Transverse colon (tissue), 4 donors: ENCODE measurements around the gene CHD6. TPM values are rescaled to one million over a fixed set of nuclear protein-coding genes. Genes with fewer than 3 reads are reported as not detected.
A peak's percentile ranks its signal among the peaks of the same experiment; 100 is the strongest.

ENCODE experiments used
- DNase-seq: peaks from one replicate; pipeline ENCODE4 v3.0.0-alpha.2; 2019
- H3K27ac ChIP-seq, 4 donors: fragments of 200-600 bp; sonication (generic); 2 replicates each; pipeline ENCODE4 v1.5.1; 2016 to 2018; ENCODE audit warnings: inconsistent platforms in 4 of 4
- H3K27me3 ChIP-seq: fragments of 200-600 bp; sonication (generic); 2 replicates; pipeline ENCODE4 v1.5.1; 2017; ENCODE audit warnings: inconsistent platforms
- H3K36me3 ChIP-seq, 4 donors: fragments of 200-600 bp; sonication (generic); 2 replicates each; pipeline ENCODE4 v1.5.1; 2017 to 2019; ENCODE audit warnings: inconsistent platforms in 4 of 4
- H3K4me1 ChIP-seq, 4 donors: fragments of 200-600 bp; sonication (generic); 2 replicates each; pipeline ENCODE4 v1.5.1; 2017 to 2020; ENCODE audit warnings: inconsistent platforms in 4 of 4
- H3K4me3 ChIP-seq, 4 donors: fragments of 200-600 bp; sonication (generic); 1 replicate in 1 of 4; 2 replicates in 3 of 4; pipeline versions ENCODE4 v1.5.1 to v1.6.1; 2017 to 2019; ENCODE audit warnings: inconsistent platforms in 4 of 4
- H3K9me3 ChIP-seq, 2 donors: fragments of 200-600 bp; sonication (generic); 2 replicates each; pipeline ENCODE4 v1.5.1; 2017 to 2019; ENCODE audit warnings: inconsistent platforms in 2 of 2
- EP300 ChIP-seq: sonication (generic); formaldehyde crosslinking; IDR thresholded peaks from one replicate; pipeline ENCODE4 v1.6.1; 2017; ENCODE audit warnings: antibody characterized with exemption, low read depth
- POLR2A ChIP-seq: fragments of 450-650 bp; IDR thresholded peaks from one replicate; pipeline ENCODE4 v1.6.1; 2016; ENCODE audit warnings: antibody characterized with exemption, mild to moderate bottlenecking, moderate library complexity
- POLR2AphosphoS5 ChIP-seq, 3 donors: sonication (generic); formaldehyde crosslinking; IDR thresholded peaks; one replicate each; pipeline ENCODE4 v1.6.1; 2016; ENCODE audit warnings: antibody characterized with exemption in 3 of 3
- WGBS, 2 donors: methylation state at CpG; one replicate each; pipeline ENCODE4 v1.1.5; 2018; ENCODE audit warnings: low coverage in 1 of 2; 5-methylcytosine and 5-hydroxymethylcytosine counted together
- in situ Hi-C, 4 donors: fragments of 200-750 bp; cut with MboI; loops; one replicate each; pipeline versions ENCODE4 v1.15.0 to v1.15.1; 2017; ENCODE audit warnings: low sequenced_read_pairs in 3 of 4, low pct_ligation_motif_present in 1 of 4, low pct_unique_long_range_greater_than_20kb in 1 of 4
- intact Hi-C: fragments of 100-400 bp; cut with DNase I; formaldehyde crosslinking; loops from one replicate; pipeline ENCODE4 v1.15.1; 2023; ENCODE audit warnings: low total_unique reads
- total RNA-seq, 4 donors: library from RNA; depleted of rRNA; stranded (reverse); fragments of >200 nt; gene quantifications; one replicate each; pipeline ENCODE4 v1.1.0, GENCODE V29; 2016
- TF ChIP-seq, protein P1 (sequence below), 5 experiments: fragments of 200-600 bp in 3 of 5; fragments of 450-650 bp in 2 of 5; sonication (generic) in 3 of 5; IDR thresholded peaks; 1 replicate in 2 of 5; 2 replicates in 3 of 5; pipeline ENCODE4 v1.5.1; 2016 to 2017; ENCODE audit warnings: antibody characterized with exemption in 5 of 5, inconsistent platforms in 3 of 5, mild to moderate bottlenecking in 2 of 5, moderate library complexity in 1 of 5

Gene CHD6
- total RNA-seq, 4 donors from 2014 or later, result 27.3 to 42.1 (median 27.9) TPM

DNA sequence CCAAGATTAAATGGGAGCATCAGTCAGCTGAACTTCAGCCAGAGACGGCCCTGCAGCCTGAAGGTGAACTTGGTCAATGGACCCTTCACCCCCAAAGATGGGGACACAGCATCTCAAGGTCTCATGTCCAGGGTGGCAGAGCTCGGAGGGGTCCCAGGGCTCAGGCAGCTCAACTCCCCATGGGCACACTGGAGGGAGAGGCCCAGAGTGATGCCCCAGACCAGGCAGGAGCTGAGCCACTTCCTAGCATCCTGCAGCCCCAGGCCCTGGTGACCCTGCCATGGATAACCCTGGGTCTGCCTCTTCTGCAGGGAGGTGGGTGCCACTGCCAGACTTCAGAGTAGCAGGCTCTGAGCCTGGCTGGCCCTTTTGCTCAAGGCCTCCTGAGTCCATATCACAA is 224.1 kb downstream of the CHD6 start:
- WGBS, 2 donors, result 76% methylated on average over 2 of the region's 2 CpGs; no CpG with 5 or more reads in 1 of the 2 donors
- Histone ChIP-seq H3K9me3 (no peaks in the 10 kb centered on the region), H3K27ac (no peak overlapping the region), H3K4me3 (no peak overlapping the region), H3K36me3 (no peaks in the 10 kb centered on the region), H3K27me3 (no peaks in the 10 kb centered on the region), H3K4me1 (peaks cover 0 to 26% (median 2%) of the 10 kb centered on the region in 4 donors)
- TF ChIP-seq POLR2AphosphoS5 (IDR thresholded peaks at IDR 0.05), result no peak
- no peak for TF ChIP-seq POLR2A
- no peak for TF ChIP-seq EP300
- TF ChIP-seq, protein P1, sequence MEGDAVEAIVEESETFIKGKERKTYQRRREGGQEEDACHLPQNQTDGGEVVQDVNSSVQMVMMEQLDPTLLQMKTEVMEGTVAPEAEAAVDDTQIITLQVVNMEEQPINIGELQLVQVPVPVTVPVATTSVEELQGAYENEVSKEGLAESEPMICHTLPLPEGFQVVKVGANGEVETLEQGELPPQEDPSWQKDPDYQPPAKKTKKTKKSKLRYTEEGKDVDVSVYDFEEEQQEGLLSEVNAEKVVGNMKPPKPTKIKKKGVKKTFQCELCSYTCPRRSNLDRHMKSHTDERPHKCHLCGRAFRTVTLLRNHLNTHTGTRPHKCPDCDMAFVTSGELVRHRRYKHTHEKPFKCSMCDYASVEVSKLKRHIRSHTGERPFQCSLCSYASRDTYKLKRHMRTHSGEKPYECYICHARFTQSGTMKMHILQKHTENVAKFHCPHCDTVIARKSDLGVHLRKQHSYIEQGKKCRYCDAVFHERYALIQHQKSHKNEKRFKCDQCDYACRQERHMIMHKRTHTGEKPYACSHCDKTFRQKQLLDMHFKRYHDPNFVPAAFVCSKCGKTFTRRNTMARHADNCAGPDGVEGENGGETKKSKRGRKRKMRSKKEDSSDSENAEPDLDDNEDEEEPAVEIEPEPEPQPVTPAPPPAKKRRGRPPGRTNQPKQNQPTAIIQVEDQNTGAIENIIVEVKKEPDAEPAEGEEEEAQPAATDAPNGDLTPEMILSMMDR (IDR thresholded peaks at IDR 0.05), result no peak
- in situ Hi-C loops (no loop called here), intact Hi-C loops (no loop called here)
- no peak for DNase-seq

GRCh38 chr20:41393705-41394066 is 224.5 kb downstream of the CHD6 start:
- H3K4me1 ChIP-seq, result peaks cover 0 to 26% (median 2%) of the 10 kb centered on the region in 4 donors
- no peak for TF ChIP-seq EP300
- TF ChIP-seq, protein P1 (IDR thresholded peaks at IDR 0.05), result no peak
- TF ChIP-seq POLR2A, result no peak
- TF ChIP-seq POLR2AphosphoS5 (IDR thresholded peaks at IDR 0.05), result no peak
- H3K27ac ChIP-seq, result no peak overlapping the region
- intact Hi-C loops, result no loop called here
- no peaks in the 10 kb centered on the region for H3K9me3 ChIP-seq
- WGBS, 2 donors, result 98 to 100% methylated on average over 1 to 3 of the region's 3 CpGs
- DNase-seq, result no peak
- H3K4me3 ChIP-seq, result no peak overlapping the region
- H3K36me3 ChIP-seq, result no peaks in the 10 kb centered on the region
- in situ Hi-C loops, result no loop called here
- H3K27me3 ChIP-seq, result no peaks in the 10 kb centered on the region

GRCh38 chr20:41392871-41393704 is 225.1 kb downstream of the CHD6 start:
- in situ Hi-C loops, result no loop called here
- Histone ChIP-seq H3K36me3 (no peaks in the 10 kb centered on the region), H3K27me3 (no peaks in the 10 kb centered on the region), H3K9me3 (no peaks in the 10 kb centered on the region), H3K4me3 (no peak overlapping the region), H3K4me1 (peaks cover 0 to 23% (median 2%) of the 10 kb centered on the region in 4 donors), H3K27ac (peak overlapping the region in 1 of 4 donors; percentile 34)
- intact Hi-C loops, result no loop called here
- TF ChIP-seq POLR2AphosphoS5 (IDR thresholded peaks at IDR 0.05) (no peak), EP300 (no peak), POLR2A (no peak)
- TF ChIP-seq, protein P1 (IDR thresholded peaks at IDR 0.05), result no peak
- WGBS, 2 donors, result 75 to 90% methylated on average over 2 to 12 of the region's 12 CpGs
- no peak for DNase-seq

GRCh38 chr20:41392295-41392694 is 225.9 kb downstream of the CHD6 start:
- DNase-seq, result no peak
- Histone ChIP-seq H3K36me3 (no peaks in the 10 kb centered on the region), H3K27ac (peak overlapping the region in 1 of 4 donors; percentile 34), H3K4me3 (no peak overlapping the region), H3K4me1 (peaks cover 0 to 22% (median 2%) of the 10 kb centered on the region in 4 donors), H3K27me3 (no peaks in the 10 kb centered on the region), H3K9me3 (no peaks in the 10 kb centered on the region)
- intact Hi-C loops, result no loop called here
- 62% methylated on average over 1 of the region's 1 CpG; no CpG with 5 or more reads in 1 of the 2 donors for WGBS, 2 donors
- in situ Hi-C loops, result no loop called here
- TF ChIP-seq POLR2AphosphoS5 (IDR thresholded peaks at IDR 0.05) (no peak), POLR2A (no peak), EP300 (no peak)
- TF ChIP-seq, protein P1 (IDR thresholded peaks at IDR 0.05), result no peak
